Fibroblast of pulmonary artery (primary cell): ENCODE data around the gene HSPG2.
"Not testable (repeated sequence)": the region's sequence is repeated elsewhere in the genome, so short reads cannot be mapped to it uniquely, and the experiment has no call there.

Experiments used
- DNase-seq: peaks from one replicate; pipeline ENCODE4 v3.0.0-alpha.2; 2010; ENCODE audit warnings: low read depth
- H3K4me3 ChIP-seq: replicated peaks from 2 replicates; pipeline ENCODE4 v1.5.1; 2011; ENCODE audit warnings: low read depth, mild to moderate bottlenecking, control low read depth, low read length, moderate library complexity
- CTCF ChIP-seq: IDR thresholded peaks from 2 replicates; pipeline ENCODE4 v1.5.1; 2011; ENCODE audit warnings: mild to moderate bottlenecking, control low read depth, low read length, inconsistent platforms; ENCODE audit errors: missing control alignments

HSPG2 gene

GRCh38 chr1:21910558-21911204 lies 26.4 kb downstream of the HSPG2 start:
- no peak for DNase-seq
- H3K4me3 ChIP-seq, result no peak overlapping the region

DNA sequence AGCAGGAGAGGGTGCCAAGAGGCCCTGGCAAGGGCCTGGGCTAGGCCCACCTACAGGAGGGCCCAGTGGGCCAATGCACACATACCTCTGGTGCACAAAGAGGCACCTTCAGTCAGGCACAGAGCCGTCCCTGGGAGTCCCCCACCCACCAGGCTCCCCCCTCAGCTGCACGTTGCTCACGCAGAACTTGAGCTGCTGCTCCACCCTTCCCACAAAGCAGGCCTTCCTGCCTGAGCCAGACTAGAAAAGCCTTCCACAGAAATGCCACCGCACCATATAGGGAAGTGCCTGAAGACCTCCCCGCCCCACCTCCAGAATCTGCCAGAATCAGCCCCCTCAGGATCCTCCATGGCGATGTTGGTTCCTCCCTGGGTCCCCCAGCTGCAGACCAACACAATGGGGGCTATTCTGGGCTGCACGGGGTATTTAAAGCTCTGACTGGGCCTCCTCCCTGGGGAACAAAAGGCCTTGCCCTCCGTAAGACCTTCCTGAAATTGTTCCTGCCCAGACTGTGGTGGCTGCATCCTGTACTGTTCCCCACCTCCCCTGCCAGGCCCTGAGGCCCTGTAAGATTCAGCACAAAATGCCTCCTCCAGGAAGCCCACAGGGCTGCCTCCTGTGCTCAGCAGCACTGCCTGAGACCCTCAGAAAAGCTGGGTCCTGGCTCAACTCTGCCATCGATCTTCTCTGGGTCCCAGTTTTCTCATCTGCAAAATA lies 27.2 kb downstream of the HSPG2 start:
- peak; percentile 82 for DNase-seq
- H3K4me3 ChIP-seq, result no peak overlapping the region
- no peak for TF ChIP-seq CTCF

More at GRCh38 chr1:21910558-21911204, 26.4 kb downstream of the HSPG2 start:
- no peak for TF ChIP-seq CTCF

- no peak for TF ChIP-seq CTCF
- DNase-seq, result peak; percentile 59
Observed at GRCh38 chr1:21909286-21909759, 27.8 kb downstream of the HSPG2 start.

GRCh38 chr1:21907737-21908534 lies 29.2 kb downstream of the HSPG2 start:
- H3K4me3 ChIP-seq, DNase-seq: not testable (repeated sequence)

More at GRCh38 chr1:21909286-21909759, 27.8 kb downstream of the HSPG2 start:
- no peak overlapping the region for H3K4me3 ChIP-seq

- no peak for TF ChIP-seq CTCF
- DNase-seq, result no peak
- H3K4me3 ChIP-seq, result no peak overlapping the region
Observed at GRCh38 chr1:21907079-21907418, 30.1 kb downstream of the HSPG2 start.

DNA sequence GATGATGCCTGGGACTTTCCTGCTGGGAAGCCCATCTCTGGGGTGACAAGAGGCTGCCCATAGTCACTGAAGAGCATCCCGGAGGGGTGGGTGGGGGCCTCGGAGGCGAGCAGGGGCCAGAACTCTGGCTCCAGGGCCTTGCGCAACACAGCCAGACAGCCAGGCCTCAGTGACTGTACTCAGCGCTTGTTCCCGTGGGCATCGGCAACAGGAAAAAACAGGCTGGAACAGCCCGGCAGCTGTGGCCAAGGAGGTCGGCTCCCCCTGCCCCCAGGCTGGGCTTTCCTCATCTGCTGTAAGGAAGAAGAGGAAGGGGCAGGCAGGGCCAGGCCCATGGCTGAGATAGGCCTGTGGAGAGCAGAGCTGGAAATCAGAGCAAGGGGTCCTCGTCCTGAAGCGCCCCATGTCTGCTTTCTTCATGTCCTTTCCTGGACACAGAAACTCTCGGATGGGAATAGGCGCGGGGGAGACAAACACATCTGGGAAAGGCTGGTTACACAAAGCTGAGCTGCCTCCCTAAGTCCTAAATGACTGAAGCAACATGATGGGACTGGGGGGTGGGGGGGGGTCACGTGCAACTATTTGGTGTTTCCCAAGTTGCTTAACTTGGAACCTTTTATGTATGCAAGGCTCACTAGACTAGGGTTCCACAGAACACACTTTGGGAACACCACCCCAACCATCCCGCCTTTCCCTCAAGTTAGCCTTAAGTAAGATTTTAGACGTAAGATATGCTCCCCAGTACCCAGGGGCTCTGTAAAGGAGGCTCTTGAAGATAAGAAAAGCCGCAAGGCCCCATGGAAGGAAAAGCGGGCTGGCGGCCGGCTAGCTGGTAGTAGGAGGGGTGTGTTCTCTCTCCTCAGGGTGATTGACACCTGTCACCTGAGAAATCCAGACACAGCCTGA lies 30.7 kb downstream of the HSPG2 start:
- H3K4me3 ChIP-seq, result no peak overlapping the region
- peak; percentile 92 for DNase-seq
- no peak for TF ChIP-seq CTCF
